HG02610 (cell line): Measurements from ENCODE around the gene CDK6.
"Not testable (repeated sequence)": the region's sequence is repeated elsewhere in the genome, so short reads cannot be mapped to it uniquely, and the experiment has no call there.

ENCODE experiments used
- ATAC-seq: cut with Tn5 transposase; IDR thresholded peaks from one replicate; pipeline ENCODE4 v1.9.1; 2021; ENCODE audit warnings: mild to moderate bottlenecking, moderate library complexity; ENCODE audit not compliant: unreplicated experiment

The CDK6 gene

DNA sequence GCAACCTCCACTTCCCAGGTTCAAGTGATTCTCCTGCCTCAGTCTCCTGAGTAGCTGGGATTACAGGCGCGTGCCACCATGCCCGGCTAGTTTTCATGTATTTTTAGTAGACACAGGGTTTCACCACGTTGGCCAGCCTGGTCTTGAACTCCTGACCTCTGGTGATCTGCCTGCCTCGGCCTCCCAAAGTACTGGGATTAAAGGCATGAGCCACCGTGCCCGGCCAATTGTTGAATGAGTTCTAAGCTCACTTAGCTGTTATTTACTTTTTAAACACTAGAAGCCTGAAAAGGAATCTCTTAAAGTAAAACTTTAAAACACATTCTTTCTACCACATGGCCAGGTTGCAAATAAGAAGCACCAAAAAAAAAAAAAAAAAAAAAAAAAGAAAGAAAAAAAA is 231.9 kb downstream of the CDK6 start:
- ATAC-seq, result not testable (repeated sequence)

DNA sequence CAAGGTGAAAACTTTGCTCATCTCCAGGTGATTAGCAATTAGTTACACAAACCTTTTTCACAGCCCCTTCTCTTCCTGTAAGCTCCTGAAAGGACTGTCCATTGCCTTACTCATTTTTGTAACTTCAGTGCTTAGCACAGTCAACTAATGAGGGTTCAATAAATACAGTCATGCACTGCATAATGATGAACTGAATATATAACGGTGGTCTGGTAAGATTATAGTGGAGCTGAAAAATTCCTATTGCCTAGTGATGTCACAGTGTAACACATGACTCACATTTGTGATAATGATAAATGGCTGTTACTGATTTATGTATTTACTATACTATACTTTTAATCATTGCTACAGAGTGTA is 233.3 kb downstream of the CDK6 start:
- no peak for ATAC-seq

DNA sequence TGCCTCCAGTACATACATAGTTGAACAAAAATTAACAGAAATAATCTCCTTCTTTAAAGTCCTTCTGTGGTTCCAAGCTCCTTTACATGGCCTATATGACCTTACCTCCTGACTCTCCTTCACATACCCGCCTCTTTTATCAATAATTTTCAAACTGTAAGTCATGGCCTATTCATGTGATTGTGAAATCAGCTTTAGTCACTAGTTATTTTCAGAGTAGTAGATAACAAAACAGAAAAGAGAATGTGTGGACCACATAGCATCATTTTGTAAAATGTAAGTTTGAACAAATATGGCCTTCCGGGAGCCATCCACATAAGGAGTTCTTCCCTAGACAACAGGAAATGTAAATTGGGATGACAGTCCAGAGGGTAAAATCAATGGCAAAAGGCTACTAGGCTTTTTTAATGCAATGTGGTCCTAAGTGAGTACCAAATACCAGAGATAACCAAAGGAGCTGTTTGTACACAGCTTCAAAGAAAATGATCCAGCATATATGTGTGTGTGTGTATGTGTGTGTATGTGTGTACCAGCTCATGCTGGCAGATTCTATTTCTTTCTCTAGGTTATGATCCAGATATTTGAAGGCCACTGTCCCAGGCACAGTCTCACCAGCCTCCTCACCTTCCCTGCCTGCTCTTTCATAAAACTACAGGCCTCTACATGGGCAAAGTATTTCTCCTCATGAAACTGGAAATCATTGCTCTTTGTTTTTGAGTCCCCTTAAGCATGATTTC is 233.9 kb downstream of the CDK6 start:
- no peak for ATAC-seq

DNA sequence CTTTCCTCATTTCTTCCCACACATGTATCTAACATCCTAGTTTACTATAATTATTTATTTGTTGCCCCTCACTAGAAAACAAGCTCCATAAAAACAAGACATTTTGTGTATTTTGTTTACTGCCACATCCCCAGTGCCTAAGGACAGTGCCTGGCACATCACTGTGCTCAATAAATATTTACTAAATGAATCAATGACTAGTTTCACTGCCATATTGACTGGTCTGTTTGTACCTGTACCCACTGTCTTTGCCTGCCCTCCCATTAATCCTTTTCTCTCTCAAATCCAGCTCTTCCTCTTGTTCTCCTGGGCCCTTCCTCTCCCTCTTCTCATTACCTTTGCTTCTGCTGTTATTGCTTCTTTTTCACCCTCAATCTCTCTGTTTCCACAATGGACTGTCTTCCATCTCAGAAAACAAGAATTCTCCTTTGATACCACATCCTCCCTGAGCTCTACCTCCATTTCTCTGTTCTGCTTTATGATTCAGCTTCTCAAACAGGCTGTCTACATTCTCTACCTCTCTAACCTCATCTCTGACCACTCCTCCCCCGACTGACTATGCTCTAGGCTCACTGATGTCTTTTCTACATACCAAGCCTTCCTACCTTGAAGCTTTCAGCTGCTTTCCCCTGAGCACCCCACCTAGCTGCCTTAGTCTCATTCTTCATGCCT is 237.9 kb downstream of the CDK6 start:
- ATAC-seq, result peak; percentile 65

DNA sequence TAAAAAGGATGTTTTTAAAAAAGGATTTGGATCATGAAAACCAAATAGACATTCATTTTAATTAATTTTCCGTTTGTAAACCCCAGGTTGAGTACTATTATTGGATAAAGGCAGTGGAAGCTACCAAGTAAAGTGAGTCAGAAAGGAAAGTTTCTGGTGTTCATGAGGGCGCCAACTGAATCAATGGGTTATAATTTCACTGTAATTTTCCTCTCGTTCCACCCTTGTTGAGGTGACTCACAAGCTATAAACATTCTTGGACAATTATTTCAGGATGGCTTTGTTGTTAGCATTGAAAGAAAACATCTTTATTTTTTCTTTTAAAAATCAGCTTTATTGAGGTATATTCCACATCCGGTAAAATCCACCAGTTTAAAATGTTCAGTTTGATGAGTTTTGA is 241.1 kb downstream of the CDK6 start:
- ATAC-seq, result no peak

DNA sequence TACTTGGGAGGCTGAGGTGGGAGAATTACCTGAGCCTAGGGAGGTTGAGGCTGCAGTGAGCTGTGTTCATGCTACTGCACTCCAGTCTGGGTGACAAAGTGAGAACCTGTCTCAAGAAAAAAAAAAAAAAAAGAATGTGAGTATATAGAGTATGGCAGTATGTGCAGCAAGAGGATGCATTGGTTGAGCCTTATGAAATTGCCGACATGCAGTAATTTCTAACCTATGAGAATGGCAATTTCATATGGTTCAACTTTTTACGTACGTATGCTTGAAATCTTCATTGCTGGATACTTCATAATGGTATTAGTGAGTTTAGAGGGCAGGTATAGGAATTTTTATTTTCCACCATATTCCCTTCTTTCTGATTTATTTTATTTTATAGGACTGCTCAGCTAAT is 241.6 kb downstream of the CDK6 start:
- no peak for ATAC-seq

DNA sequence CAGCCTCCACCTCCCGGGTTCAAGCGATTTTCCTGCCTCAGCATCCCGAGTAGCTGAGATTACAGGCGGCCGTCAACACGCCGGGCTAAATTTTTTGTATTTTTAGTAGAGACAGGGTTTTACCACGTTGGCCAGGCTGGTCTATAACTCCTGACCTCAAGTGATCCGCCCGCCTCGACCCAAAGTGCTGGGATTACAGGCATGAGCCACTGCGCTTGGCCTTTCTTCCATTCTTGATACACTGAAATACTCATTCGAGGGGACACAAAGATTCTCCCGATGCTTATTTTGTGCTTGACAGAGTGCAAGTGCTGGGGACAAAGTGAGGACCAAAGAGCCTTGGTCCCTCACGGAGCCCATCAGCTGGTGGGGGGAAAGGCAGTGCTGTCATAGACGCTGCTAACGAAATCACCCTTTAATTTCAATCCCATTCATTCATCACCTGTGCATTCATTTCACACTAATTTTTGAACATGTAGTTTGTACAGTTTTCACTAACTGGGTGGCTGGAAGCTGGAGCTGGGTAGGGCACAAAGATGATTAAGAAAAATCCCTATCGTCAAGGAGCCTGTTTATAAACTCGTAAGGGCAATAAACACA is 245.6 kb downstream of the CDK6 start:
- no peak for ATAC-seq

DNA sequence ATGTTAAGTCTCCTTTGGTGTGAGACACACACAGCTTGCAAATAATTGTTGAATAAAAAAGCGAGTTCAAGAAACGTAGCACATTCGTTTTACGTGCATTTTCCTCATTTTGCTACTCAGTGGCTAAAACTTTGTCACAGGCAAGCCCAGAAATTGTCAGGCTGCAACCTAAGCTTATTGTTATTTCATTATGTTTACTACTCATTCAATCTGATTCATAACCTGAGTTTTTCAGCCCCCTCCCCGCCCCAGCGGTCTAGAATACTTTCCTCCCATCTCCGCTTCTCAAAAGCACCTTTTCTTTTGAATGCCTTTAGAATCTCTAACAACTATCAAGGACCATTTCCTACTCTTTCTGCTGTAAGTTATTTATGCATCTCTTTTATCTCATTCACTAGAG is 247.3 kb downstream of the CDK6 start:
- no peak for ATAC-seq

DNA sequence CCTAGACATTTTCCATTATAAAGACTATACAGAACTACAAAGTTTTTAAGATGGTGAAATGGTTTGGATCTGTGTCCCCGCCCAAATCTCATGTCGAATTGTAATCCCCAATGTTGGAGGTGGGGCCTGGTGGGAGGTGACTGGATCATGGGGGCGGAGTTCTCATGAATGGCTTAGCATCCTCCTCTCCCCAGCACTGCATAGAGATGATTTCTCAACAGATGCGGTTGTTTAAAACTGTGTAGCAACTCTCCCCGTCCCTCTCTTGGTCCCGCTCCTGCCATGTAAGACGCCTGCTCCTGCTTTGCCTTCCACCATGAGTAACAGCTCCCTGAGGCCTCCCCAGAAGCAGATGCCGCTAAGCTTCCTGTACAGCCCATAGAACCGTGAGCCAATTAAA is 247.8 kb downstream of the CDK6 start:
- no peak for ATAC-seq

DNA sequence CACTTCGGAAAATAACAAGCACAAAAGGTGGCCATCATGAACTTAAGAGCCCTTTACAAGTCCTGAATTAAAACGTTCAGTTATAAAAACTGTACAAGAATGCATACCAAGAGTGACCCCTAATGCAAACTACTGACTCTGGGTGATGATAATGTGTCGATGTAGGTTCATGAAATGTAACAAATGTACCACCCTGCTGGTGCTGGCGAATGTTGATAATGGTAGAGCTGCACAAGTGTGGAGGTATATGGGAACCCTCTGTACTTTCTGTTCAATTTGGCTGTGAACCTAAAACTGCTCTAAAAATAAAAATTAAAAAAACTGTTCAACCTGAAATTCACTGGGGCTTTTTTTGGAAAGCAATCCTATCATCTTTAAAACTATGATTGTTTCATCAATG is 249.5 kb downstream of the CDK6 start:
- ATAC-seq, result no peak

DNA sequence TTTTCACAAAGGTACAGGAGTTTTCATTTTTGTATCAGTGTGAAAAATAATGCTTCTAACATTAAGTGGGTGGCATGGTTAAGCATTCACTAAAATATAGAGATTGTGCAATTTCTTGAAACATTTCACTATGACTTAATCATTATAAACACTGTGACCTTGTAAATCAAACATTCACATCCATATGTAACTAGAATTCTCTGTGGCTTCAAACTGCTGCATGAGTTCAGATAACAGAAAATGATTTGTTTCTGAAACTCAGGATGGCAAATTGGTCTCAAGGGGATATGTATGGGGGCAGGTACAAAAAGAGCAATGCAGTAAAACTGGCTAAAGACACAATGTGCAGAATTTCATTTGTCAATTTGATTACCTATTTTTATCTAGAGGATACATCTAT is 250.0 kb downstream of the CDK6 start:
- ATAC-seq, result no peak

DNA sequence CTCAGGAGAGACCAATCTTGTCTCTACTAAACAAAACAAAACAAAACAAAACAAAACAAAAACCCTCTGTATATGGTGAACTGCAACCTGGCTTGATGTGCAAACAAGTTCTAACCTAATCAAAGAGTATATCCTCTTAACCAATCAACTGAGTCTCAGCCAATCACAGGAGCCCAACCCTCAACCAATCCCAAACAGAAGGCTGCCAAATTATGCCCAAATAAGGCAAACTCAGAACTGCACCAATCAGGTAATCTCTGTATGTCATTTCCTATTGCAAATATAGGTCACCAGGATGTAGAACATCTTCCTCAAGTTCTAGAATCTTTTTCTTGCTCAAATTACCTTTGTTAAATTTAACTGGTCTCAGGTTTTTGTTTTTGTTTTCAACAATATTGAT is 251.4 kb downstream of the CDK6 start:
- no peak for ATAC-seq

DNA sequence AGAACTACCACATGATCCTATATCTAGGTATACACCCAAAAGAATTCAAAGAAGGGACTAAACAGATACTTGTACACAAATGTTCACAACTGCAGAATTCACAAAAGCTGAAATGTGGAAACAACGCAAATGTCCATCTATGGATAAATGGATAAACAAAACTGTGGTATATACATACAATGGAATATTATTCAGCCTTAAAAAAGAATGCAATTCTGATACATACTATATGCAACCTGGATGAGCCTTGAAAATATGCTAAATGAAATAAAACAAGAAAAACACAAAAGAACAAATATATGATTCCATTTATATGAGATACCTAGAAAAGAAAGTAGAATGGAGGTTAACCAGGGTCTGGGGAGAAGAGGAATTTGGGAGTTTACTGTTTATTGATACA is 253.4 kb downstream of the CDK6 start:
- ATAC-seq, result no peak

DNA sequence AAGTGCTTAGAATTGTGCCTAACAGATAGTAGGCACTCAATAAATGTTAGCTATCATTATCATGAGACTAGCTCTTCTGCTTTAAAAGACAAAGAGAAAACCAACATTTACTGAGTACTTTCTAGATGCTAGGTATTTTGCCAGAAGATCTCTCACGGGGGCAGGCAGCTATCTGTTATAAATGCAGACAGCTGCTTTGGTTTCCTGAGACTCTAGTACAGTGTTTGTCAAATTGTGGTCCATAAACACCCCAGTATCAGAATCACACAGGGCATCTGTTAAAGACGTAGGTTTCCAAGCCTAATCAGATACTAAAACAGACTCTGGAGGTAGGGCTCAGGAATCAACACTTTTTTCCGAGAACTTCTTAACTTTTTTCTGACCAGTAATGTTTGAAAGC is 260.1 kb downstream of the CDK6 start:
- no peak for ATAC-seq

DNA sequence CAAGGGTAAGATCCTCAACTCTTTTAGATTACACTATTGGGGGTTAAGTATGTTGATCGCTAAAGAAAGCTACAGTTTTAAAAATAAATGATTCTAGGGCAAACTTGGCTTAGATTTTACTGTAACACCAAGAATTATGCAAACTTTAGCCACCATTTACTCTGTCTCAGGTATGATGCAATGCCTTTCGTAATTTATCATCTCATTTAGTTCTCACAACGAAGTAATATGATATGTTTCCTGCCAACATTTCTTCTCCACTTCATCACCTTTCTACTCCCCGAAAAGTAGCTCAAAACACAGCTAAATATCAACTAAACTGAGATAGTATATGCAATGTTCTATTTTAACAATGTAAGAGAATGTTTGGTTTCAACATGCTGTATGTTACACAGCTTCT is 267.2 kb downstream of the CDK6 start:
- ATAC-seq, result no peak

DNA sequence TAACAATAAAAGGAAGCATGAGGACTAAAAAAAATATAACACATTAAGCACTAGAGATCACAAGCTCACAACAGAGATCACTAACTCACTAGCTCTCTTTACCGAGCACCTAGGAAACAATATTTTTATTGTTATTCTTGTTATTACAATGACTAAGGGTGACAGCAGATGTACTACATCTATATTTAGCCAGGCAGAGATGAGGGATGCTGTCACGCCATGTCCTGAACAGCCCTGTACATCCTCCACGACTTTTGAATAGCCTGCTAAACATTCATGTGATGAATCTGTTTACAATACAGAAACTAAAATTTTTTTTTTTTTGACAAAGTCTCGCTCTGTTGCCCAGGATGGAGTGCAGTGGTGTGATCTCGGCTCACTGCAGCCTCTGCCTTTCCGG is 268.9 kb downstream of the CDK6 start:
- no peak for ATAC-seq

DNA sequence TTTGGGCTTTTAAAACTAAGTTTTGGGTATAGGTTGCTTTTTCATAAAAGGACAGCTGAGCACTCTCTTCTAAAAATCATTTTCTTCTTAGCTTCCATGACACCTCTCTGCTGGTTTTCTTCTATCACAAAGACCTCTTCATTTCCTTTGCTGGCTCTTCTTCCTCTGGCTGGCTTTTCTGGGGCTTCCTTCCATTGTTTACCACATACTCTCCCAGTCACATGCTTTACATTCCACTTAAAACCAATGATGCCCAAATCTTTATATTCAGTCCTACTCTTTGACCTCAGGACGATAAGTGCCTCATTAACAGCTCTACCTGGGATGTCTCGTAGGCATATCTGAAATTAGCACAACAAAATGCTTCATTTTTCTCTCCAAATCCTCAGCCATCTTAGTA is 273.0 kb downstream of the CDK6 start:
- ATAC-seq, result no peak

DNA sequence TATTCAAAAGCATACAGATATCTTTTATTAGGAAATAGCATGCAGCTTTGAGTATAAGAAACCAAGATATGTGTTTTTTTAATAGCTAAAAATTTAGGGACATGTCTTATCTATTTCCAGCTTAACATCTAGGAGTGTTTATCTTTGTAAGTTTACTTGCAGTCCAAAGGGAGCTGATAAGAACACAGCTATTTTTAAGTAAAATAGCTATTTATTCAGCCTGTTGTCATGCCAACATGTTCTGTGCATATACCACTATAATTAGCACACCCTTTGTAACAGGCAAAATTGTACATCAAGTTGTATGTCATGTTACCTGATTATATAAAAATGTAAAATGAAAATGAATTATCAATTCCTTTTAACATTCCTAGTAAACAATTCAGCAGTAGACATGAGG is 275.8 kb downstream of the CDK6 start:
- no peak for ATAC-seq

DNA sequence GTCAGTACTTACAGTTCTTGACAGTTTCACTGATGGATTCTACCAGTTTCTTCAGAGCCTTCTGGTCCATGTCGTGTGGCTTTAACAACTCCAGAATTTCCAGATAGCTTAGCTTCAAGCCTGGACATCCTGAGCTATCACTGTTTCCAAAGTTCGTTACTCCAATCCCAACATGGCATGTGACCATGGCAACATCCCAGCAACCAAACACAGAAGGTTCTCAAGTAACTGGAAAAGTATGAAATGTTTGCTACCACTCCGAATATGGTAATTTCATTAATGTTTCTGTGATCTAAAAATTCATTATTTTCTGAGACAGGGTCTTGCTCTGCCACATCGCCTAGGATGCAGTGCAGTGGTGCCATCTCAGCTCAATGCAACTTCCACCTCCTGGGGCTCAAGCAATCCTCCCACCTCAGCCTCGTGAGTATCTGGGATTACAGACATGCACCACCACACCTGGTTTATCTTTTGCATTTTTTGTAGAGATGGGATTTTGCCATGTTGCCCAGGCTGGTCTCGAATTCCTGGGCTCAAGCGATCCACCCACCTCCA is 278.5 kb downstream of the CDK6 start:
- no peak for ATAC-seq

DNA sequence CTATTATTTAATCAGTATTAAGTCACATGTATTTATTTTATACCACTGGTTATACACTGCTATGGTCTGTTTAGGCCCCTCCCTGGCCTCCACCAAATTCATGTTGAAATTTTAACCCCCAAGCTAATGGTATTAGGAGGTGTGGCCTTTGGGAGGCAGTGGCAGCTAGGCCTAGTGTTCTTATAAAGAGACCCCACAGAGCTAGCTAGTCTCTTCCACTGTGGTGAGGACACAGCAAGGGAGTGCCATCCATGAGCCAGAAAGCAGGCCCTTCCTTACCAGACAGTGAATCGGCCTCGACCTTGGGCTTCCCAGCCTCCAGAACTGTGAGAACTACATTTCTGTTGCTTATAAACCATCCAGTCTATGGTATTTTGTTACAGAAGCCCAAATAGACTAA is 279.1 kb downstream of the CDK6 start:
- ATAC-seq, result no peak
